CD4-positive, alpha-beta memory T cell (primary cell): Measurements from ENCODE around the gene CHAF1A. TPM values are rescaled to one million over a fixed set of nuclear protein-coding genes. Genes with fewer than 3 reads are reported as not detected.

Source experiments
- CTCF ChIA-PET: fragments of 350-600 bp; sonication (Branson Sonifier 250); formaldehyde crosslinking; loops from one replicate; lab custom pipeline; 2021; ENCODE audit warnings: inconsistent platforms; ENCODE audit not compliant: partially characterized antibody; lab: Charles Lee
- POLR2A ChIA-PET: fragments of 350-600 bp; sonication (Branson Sonifier 250); formaldehyde crosslinking; loops from one replicate; lab custom pipeline; 2021; ENCODE audit not compliant: partially characterized antibody; lab: Charles Lee
- DNase-seq, 5 donors: peaks; one replicate each; pipeline versions ENCODE4 v3.0.0 to v3.0.0-alpha.2; 2020 to 2022; ENCODE audit warnings: mixed read lengths in 1 of 5
- H3K27ac ChIP-seq: one replicate; pipeline ENCODE4 v1.7.0; 2013; ENCODE audit warnings: low read depth, low read length
- H3K27me3 ChIP-seq: 2 replicates; pipeline ENCODE4 v1.7.0; 2013; ENCODE audit warnings: mild to moderate bottlenecking, low read length, moderate library complexity; ENCODE audit not compliant: insufficient read depth
- H3K36me3 ChIP-seq: 2 replicates; pipeline ENCODE4 v1.7.0; 2013; ENCODE audit warnings: mild to moderate bottlenecking, low read length, moderate library complexity; ENCODE audit not compliant: insufficient read depth
- H3K4me1 ChIP-seq: 2 replicates; pipeline ENCODE4 v1.7.0; 2013; ENCODE audit warnings: mild to moderate bottlenecking, low read length, moderate library complexity; ENCODE audit not compliant: insufficient read depth
- H3K4me3 ChIP-seq, 2 donors: one replicate each; pipeline ENCODE4 v1.7.0; 2013; ENCODE audit warnings: low read length in 2 of 2, mild to moderate bottlenecking in 1 of 2
- H3K9me3 ChIP-seq, 2 donors: one replicate each; pipeline ENCODE4 v1.7.0; 2013; ENCODE audit warnings: low read length in 2 of 2, control low read depth in 1 of 2; ENCODE audit not compliant: control insufficient read depth in 1 of 2
- H3K27ac Mint-ChIP-seq, 7 donors: one replicate each; pipeline ENCODE4 v1.8.0; 2020 to 2021; ENCODE audit warnings: mixed read lengths in 7 of 7, mild to moderate bottlenecking in 6 of 7, inconsistent platforms in 3 of 7, moderate library complexity in 3 of 7
- H3K27me3 Mint-ChIP-seq, 2 donors: one replicate each; pipeline ENCODE4 v1.8.0; 2020 to 2021; ENCODE audit warnings: mixed read lengths in 2 of 2
- H3K36me3 Mint-ChIP-seq, 2 donors: one replicate each; pipeline ENCODE4 v1.8.0; 2020 to 2021; ENCODE audit warnings: mixed read lengths in 2 of 2, inconsistent platforms in 1 of 2, mild to moderate bottlenecking in 1 of 2
- H3K4me1 Mint-ChIP-seq, 4 donors: one replicate each; pipeline ENCODE4 v1.8.0; 2020 to 2021; ENCODE audit warnings: mixed read lengths in 4 of 4, mild to moderate bottlenecking in 1 of 4
- H3K4me3 Mint-ChIP-seq, 8 donors: one replicate each; pipeline ENCODE4 v1.8.0; 2020 to 2021; ENCODE audit warnings: mixed read lengths in 8 of 8, mild to moderate bottlenecking in 7 of 8, moderate library complexity in 6 of 8, inconsistent platforms in 3 of 8
- H3K9me3 Mint-ChIP-seq, 8 donors: one replicate each; pipeline ENCODE4 v1.8.0; 2020 to 2021; ENCODE audit warnings: mixed read lengths in 8 of 8, mild to moderate bottlenecking in 5 of 8, inconsistent platforms in 3 of 8, moderate library complexity in 1 of 8
- intact Hi-C: fragments of 100-400 bp; cut with micrococcal nuclease; formaldehyde crosslinking; loops from one replicate; pipeline ENCODE4 v1.15.1; 2023
- polyA plus RNA-seq, 2 donors: library from polyadenylated mRNA; unstranded; fragments of 300-500 nt; fragmentation: Illumina TruSeq; gene quantifications; one replicate each; pipeline ENCODE4 v1.2.3, GENCODE V29; 2021
- total RNA-seq, 2 experiments: library from RNA; stranded (reverse); gene quantifications; one replicate each; pipeline ENCODE4 v1.2.3, GENCODE V29; 2021

The CHAF1A gene
- total and polyA plus RNA-seq, 4 experiments from 2014 or later: 2.8 to 18.1 (median 9.2) TPM

DNA sequence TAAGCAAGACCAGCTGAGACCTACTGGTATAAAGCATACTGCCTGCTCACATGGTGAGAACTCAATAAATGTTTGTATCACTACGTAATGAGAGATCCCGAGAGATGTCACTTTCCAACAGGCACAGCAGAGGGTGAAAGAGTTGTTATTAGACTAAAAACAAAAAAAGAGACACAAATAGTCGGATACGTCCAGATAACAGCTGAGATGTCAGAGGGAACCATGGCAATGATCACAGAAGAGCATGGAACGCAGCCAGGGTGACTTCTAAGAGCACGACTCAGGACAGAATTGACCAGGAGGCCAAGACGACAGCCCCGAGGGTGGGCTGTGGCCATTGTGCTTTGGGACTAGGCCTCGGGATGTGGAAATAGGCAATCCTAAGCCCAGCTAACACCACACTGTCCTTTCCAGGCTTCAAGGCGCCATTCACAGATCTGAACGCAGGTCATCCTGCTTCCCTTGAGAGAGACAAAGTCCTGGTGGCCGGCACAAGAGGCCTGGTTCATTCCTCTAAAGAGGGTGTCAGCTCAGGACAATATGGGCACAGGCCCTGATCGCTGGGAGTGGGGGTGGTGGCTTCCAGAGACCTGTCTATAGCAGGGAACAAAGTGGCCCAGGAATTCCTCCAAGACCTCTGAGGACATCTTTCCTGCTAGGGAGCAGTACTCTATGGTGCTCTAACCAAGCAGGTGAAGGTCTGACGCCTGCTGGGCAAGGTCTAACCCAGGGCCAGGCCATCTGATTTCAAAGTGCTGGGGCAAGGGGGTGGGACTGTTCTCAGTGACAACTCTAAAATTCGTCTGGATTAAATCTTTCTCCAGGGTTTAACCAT is 5.3 kb upstream of the CHAF1A start:
- H3K4me1 Mint-ChIP-seq: peaks cover 39 to 78% (median 60%) of the 10 kb centered on the region in 4 donors
- peaks cover 70% of the 10 kb centered on the region for H3K4me1 ChIP-seq
- no peaks in the 10 kb centered on the region for H3K9me3 ChIP-seq
- DNase-seq: no peak
- intact Hi-C loops: no loop called here
- H3K27ac ChIP-seq: no peak overlapping the region
- peaks cover 12 to 31% of the 10 kb centered on the region in 2 donors for H3K36me3 Mint-ChIP-seq
- peaks cover 6% of the 10 kb centered on the region for H3K36me3 ChIP-seq
- no peaks in the 10 kb centered on the region for H3K27me3 ChIP-seq
- no peaks in the 10 kb centered on the region for H3K27me3 Mint-ChIP-seq
- ChIA-PET CTCF (interaction anchor here (2.5 kb wide), 1 partner anchor 27 kb away, joined by 11 read pairs; no protein-coding TSS in a partner anchor), POLR2A (interaction anchor here (0.8 kb wide), 1 partner anchor 27 kb away, joined by 3 read pairs; no protein-coding TSS in a partner anchor)
- H3K4me3 Mint-ChIP-seq: peak overlapping the region in 5 of 8 donors; percentile 25 to 75 (median 51)
- peaks cover 0 to 2% (median 0%) of the 10 kb centered on the region in 8 donors for H3K9me3 Mint-ChIP-seq
- H3K27ac Mint-ChIP-seq: peak overlapping the region in 6 of 7 donors; percentile 8 to 77 (median 50)
- H3K4me3 ChIP-seq: no peak overlapping the region

DNA sequence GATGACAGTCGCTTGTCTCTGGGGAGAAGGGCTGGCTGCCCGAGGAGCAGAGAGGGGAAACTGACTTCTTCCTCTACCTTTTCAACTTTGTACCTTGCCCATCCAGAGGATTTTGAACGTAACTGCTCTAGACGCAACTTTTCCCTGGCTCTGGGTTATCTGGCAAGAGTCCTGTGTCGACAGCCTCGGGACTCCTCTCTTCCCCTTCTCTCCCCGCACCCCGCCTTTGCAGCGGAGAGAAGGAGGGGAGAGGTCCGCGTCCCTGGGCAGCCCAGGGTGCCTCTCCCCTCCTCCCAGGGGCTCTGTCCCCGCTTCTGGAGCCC is 2.7 kb upstream of the CHAF1A start:
- peak in 1 of 5 donors; percentile 22 for DNase-seq
- Mint-ChIP-seq H3K9me3 (peaks cover 0 to 2% (median 0%) of the 10 kb centered on the region in 8 donors), H3K4me1 (peaks cover 33 to 78% (median 60%) of the 10 kb centered on the region in 4 donors), H3K36me3 (peaks cover 4 to 26% of the 10 kb centered on the region in 2 donors), H3K4me3 (peak overlapping the region; percentile 82 to 93 (median 91)), H3K27ac (peak overlapping the region; percentile 87 to 97 (median 92)), H3K27me3 (no peaks in the 10 kb centered on the region)
- H3K36me3 ChIP-seq: peaks cover 6% of the 10 kb centered on the region
- no peaks in the 10 kb centered on the region for H3K9me3 ChIP-seq
- POLR2A ChIA-PET: interaction anchor here (0.6 to 2.9 kb wide), 17 partner anchors 9 to 153 kb away, joined by 3 to 85 read pairs (median 6); partner anchors contain the start of genes HDGFL2, MPND, STAP2 and YJU2
- intact Hi-C loops: loop anchor here (1.0 to 5.0 kb wide), 7 partner anchors 19 to 323 kb away; partner anchors contain the start of genes DPP9, MPND, TNFAIP8L1 and UBXN6
- H3K4me1 ChIP-seq: peaks cover 58% of the 10 kb centered on the region
- H3K4me3 ChIP-seq: peak overlapping the region; percentile 53 to 59
- no peaks in the 10 kb centered on the region for H3K27me3 ChIP-seq
- CTCF ChIA-PET: interaction anchor here (0.6 to 3.0 kb wide), 11 partner anchors 8 to 134 kb away, joined by 3 to 25 read pairs (median 5); partner anchors contain the start of gene HDGFL2
- H3K27ac ChIP-seq: peak overlapping the region; percentile 89

DNA sequence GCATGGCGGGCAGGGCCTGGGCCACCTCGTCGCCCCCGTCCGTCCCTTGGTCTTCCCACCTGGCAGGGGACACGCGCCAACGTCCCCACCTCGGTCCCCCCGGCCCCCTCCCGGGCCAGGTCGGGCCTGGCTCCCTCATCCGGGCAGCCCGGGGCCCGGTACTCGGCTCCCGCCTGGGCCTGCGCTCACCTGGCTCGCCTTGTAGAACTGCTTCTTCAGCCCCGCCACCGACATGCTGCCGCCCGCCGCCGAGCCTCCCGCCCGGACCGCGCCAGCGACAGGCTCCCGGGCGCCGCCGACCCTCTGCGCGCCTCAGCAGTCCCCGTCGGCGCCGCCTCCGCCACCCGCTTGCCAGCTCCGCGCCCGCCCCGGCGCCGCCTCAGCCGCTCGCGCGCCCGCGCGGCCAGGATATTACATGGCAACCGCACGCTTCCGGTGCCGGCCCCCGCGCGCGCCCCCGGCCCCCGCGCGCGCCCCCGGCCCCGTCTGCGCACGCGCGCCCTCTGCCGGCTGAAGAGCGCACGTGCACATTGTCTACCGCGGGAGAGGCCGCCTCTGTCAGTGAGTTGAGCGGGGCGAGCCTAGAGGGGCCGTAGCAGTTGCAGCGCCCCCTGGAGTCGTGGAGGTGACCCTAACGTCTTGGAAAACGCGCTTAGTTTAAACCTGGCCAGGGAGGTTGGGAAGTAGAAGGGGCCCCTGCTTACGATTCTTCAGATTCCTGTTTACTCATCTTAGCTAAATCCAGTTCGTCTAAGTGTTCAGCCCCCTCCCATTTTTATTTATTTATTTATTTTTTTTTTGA is 2.1 kb upstream of the CHAF1A start, which contains the start of gene SH3GL1:
Gene SH3GL1 (minus strand): TSS at position 413 of the 802 bp plus-strand sequence. CDS start 179 bp downstream, at position 234.
- ChIA-PET CTCF (interaction anchor here (0.6 to 3.0 kb wide), 18 partner anchors 9 to 1678 kb away, joined by 3 to 25 read pairs (median 4); partner anchors contain the start of genes HDGFL2 and YJU2), POLR2A (interaction anchor here (0.6 to 2.9 kb wide), 17 partner anchors 9 to 154 kb away, joined by 3 to 85 read pairs (median 6); partner anchors contain the start of genes HDGFL2, MPND, STAP2 and YJU2)
- peaks cover 6% of the 10 kb centered on the region for H3K36me3 ChIP-seq
- H3K4me1 Mint-ChIP-seq: peaks cover 30 to 75% (median 56%) of the 10 kb centered on the region in 4 donors
- H3K9me3 Mint-ChIP-seq: peaks cover 0 to 2% (median 0%) of the 10 kb centered on the region in 8 donors
- peak within 1 kb of the TSS; percentile 89 for H3K27ac ChIP-seq
- peak within 1 kb of the TSS; percentile 53 to 59 for H3K4me3 ChIP-seq
- intact Hi-C loops: loop anchor here (1.0 to 5.0 kb wide), 7 partner anchors 20 to 322 kb away; partner anchors contain the start of genes DPP9, MPND, TNFAIP8L1 and UBXN6
- H3K9me3 ChIP-seq: no peaks in the 10 kb centered on the region
- H3K27me3 ChIP-seq: no peaks in the 10 kb centered on the region
- H3K27me3 Mint-ChIP-seq: no peaks in the 10 kb centered on the region
- H3K36me3 Mint-ChIP-seq: peaks cover 4 to 21% of the 10 kb centered on the region in 2 donors
- DNase-seq: peak; percentile 89 to 95 (median 92)
- H3K4me3 Mint-ChIP-seq: peak within 1 kb of the TSS; percentile 82 to 94 (median 92)
- H3K4me1 ChIP-seq: peaks cover 54% of the 10 kb centered on the region
- H3K27ac Mint-ChIP-seq: peak within 1 kb of the TSS; percentile 96 to 100 (median 99)

DNA sequence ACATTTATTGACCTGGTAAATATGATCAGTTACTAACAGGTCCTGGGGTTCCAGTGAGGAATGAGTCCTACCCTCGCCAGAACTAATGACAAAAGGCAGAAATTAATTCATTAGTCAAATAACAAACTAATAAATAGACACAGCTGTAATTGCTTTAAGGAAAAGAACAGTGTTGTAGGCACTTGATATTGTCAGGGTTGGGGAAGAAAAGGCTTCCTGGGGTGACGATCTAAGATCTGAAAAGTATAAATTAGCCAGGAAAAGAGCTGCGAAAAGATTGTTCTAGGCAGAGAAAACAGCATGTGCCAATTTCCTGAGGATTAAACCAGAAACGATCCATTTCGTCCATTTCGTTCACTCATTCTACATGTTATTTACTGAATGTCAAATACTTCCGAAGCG is 670 bp upstream of the CHAF1A start:
- H3K27me3 Mint-ChIP-seq: no peaks in the 10 kb centered on the region
- peak overlapping the region; percentile 88 for H3K27ac ChIP-seq
- ChIA-PET CTCF (interaction anchor here (0.7 to 3.0 kb wide), 10 partner anchors 13 to 155 kb away, joined by 3 to 25 read pairs (median 4); partner anchors contain the start of genes MPND and YJU2), POLR2A (interaction anchor here (0.7 to 2.9 kb wide), 9 partner anchors 22 to 567 kb away, joined by 3 to 85 read pairs (median 12); partner anchors contain the start of genes HDGFL2, KDM4B, MPND and YJU2)
- no peaks in the 10 kb centered on the region for H3K27me3 ChIP-seq
- no peak for DNase-seq
- peaks cover 0 to 2% (median 0%) of the 10 kb centered on the region in 8 donors for H3K9me3 Mint-ChIP-seq
- peak overlapping the region; percentile 85 to 94 (median 91) for H3K4me3 Mint-ChIP-seq
- peaks cover 3% of the 10 kb centered on the region for H3K36me3 ChIP-seq
- no peaks in the 10 kb centered on the region for H3K9me3 ChIP-seq
- H3K4me1 ChIP-seq: peaks cover 51% of the 10 kb centered on the region
- H3K36me3 Mint-ChIP-seq: peaks cover 1 to 14% of the 10 kb centered on the region in 2 donors
- H3K4me3 ChIP-seq: peak overlapping the region; percentile 8 to 46
- H3K27ac Mint-ChIP-seq: peak overlapping the region; percentile 96 to 100 (median 99)
- H3K4me1 Mint-ChIP-seq: peaks cover 28 to 68% (median 50%) of the 10 kb centered on the region in 4 donors
- intact Hi-C loops: loop anchor here (1.0 to 5.0 kb wide), 4 partner anchors 70 to 321 kb away; partner anchors contain the start of genes DPP9, TNFAIP8L1 and YJU2

DNA sequence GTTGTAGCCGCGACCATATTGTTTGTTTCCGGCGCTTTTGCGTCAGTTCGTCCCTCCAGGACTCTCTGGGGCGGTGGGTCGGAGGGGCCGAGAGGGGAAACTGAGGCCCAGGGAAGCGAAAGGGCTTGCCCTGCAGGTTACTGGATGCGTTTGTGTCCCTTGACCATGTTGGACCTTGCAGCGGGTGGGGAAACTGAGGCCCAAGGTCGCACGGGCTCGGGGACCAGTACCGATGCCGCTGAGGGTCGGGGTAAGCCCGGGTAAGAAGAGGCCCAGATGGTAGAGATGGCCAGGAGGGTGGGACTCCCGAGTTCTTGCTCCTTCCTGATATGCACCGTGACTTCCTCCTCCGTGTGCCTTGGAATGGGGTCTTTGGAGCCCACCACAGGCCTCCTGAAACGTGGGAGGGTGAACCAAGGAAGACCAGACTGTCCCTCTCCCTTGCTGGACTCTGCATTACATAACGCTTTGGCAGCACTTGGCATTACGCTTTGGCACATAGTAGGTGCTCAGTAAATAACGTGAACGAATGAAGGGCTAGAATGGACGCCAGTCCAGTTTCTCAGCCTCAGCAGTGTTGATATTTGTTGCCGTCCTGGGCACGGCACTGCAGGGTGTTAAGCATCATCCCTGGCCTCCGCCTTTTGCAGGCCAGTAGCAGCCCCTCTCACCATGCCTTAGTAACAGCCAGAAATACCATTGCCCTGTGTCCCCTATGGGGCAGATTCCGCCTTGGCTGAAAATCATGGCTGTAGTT is 743 bp downstream of the CHAF1A start:
- H3K27ac ChIP-seq: peak overlapping the region; percentile 62
- CTCF ChIA-PET: interaction anchor here (1.7 kb wide), 1 partner anchor 60 kb away, joined by 12 read pairs; the partner anchor contains the start of gene MPND
- H3K27me3 ChIP-seq: no peaks in the 10 kb centered on the region
- peaks cover 0 to 16% of the 10 kb centered on the region in 2 donors for H3K36me3 Mint-ChIP-seq
- intact Hi-C loops: loop anchor here (5.0 kb wide), 2 partner anchors 234 to 319 kb away; partner anchors contain the start of genes DPP9 and TNFAIP8L1
- H3K27me3 Mint-ChIP-seq: no peaks in the 10 kb centered on the region
- POLR2A ChIA-PET: interaction anchor here (0.6 to 1.9 kb wide), 8 partner anchors 23 to 1581 kb away, joined by 3 to 19 read pairs (median 10); partner anchors contain the start of genes HDGFL2, KDM4B, MPND and YJU2
- peaks cover 37% of the 10 kb centered on the region for H3K4me1 ChIP-seq
- H3K4me1 Mint-ChIP-seq: peaks cover 23 to 59% (median 42%) of the 10 kb centered on the region in 4 donors
- no peak for DNase-seq
- H3K9me3 ChIP-seq: no peaks in the 10 kb centered on the region
- H3K4me3 Mint-ChIP-seq: peak overlapping the region; percentile 84 to 91 (median 87)
- peak overlapping the region; percentile 58 to 68 for H3K4me3 ChIP-seq
- H3K36me3 ChIP-seq: no peaks in the 10 kb centered on the region
- H3K27ac Mint-ChIP-seq: peak overlapping the region; percentile 87 to 96 (median 90)
- H3K9me3 Mint-ChIP-seq: no peaks in the 10 kb centered on the region
